HG02759 (cell line): ENCODE data around the gene OR2T2.
A peak's percentile ranks its signal among the peaks of the same experiment; 100 is the strongest.
"Not testable (repeated sequence)": the region's sequence is repeated elsewhere in the genome, so short reads cannot be mapped to it uniquely, and the experiment has no call there.

Experiments
- ATAC-seq: cut with Tn5 transposase; IDR thresholded peaks from one replicate; pipeline ENCODE4 v1.9.1; 2021; ENCODE audit warnings: mild to moderate bottlenecking, moderate library complexity; ENCODE audit not compliant: unreplicated experiment

Gene OR2T2, protein sequence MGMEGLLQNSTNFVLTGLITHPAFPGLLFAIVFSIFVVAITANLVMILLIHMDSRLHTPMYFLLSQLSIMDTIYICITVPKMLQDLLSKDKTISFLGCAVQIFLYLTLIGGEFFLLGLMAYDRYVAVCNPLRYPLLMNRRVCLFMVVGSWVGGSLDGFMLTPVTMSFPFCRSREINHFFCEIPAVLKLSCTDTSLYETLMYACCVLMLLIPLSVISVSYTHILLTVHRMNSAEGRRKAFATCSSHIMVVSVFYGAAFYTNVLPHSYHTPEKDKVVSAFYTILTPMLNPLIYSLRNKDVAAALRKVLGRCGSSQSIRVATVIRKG

GRCh38 chr1:248445399-248445798 is at the start of gene OR2T2:
Gene OR2T2 (plus strand): TSS chr1:248445637. CDS start chr1:248452798, 7,161 bp downstream.
- ATAC-seq, result not testable (repeated sequence)

GRCh38 chr1:248402748-248403147 is 42.7 kb upstream of the OR2T2 start, which contains the start of gene OR2T1:
Gene OR2T1 (plus strand): TSS chr1:248403048. CDS start chr1:248406148, 3,100 bp downstream.
- no peak for ATAC-seq

- ATAC-seq, result no peak
These were observed 41.4 kb upstream of the OR2T2 start for GRCh38 chr1:248404024-248404423.

DNA sequence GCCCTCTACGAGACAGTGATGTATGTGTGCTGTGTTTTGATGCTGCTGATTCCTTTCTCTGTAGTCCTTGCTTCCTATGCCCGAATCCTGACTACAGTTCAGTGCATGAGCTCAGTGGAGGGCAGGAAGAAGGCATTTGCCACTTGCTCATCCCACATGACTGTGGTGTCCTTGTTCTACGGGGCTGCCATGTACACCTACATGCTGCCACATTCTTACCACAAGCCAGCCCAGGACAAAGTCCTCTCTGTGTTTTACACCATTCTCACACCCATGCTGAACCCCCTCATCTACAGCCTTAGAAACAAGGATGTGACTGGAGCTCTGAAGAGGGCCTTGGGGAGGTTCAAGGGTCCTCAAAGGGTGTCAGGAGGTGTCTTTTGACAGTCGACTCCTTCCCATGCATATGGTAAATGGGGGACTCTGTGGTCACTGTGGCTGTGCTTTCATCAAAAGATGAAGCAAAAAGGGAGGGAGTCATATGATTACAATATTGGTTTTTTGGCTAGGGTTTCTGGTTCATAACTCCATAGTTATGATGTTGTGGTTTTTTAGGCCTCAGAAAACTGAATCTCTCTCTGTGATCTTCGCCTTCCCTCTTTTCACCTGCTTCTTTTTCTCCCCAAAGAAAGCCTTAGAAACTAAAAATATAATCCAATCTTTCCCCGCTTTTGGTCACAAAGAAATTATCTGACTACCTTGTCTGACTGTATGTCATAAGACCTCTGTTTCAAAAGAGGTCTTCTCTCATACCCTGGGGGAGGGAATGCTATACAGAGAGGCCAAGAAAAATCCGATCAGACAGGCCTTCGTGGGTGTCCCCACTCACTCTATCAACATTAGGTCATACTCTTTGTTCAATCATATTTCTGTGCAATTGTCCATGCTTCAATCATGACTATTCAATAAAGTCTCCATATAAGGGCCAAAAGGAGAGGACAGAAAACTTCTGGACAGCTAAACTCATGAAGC is 38.4 kb upstream of the OR2T2 start:
- ATAC-seq, result no peak

GRCh38 chr1:248416226-248416625 is 29.2 kb upstream of the OR2T2 start:
- no peak for ATAC-seq

- no peak for ATAC-seq
These were observed 27.6 kb upstream of the OR2T2 start for GRCh38 chr1:248417854-248418253.

DNA sequence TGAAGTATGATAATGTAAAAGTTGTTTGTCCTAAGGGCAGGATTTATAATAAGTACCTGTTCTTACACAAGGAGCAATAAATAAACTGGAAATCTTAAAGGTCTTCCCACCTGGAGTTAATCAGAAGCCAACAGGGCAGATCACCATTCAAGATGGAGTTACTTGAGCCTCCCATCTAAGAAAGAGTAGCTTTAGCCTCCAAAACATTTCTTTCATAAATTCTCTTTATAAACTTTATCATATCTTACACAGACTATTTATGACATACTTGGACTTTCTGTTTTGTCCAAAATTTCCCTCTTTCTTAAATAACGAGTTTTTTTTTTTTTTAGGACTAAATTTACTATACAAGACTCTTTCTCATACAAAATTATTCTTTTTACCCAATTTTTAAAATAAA is 24.1 kb upstream of the OR2T2 start:
- ATAC-seq, result no peak

DNA sequence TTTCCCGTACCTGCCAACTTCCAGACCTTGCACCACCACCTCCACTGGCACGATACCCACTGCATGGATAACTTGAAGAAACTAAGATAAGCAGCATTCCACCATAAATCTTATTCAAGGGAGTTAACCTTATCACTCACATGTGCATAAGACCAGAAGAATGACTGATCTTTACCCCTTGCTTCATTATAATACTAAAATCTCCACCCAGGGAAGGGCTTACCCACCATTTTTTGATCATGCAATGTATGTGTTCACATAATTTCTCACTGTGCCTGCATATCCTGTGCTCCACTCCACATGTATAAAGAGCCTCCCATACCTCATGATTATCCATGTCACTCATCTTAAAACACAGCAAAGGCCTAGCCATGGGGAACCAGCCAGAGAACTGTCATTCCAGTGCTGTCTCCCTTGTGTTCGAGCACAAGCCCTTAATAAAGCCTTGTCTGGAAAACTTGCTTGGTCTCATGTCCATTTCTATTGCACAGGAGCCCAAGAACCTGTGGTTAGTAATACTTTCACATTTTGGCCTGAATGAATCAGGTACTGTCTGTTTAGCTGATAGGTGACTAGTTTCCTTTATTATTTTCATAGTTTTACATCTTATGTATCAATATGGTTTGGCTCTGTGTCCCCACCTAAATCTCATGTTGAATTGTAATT is 17.8 kb upstream of the OR2T2 start:
- ATAC-seq, result peak; percentile 65

DNA sequence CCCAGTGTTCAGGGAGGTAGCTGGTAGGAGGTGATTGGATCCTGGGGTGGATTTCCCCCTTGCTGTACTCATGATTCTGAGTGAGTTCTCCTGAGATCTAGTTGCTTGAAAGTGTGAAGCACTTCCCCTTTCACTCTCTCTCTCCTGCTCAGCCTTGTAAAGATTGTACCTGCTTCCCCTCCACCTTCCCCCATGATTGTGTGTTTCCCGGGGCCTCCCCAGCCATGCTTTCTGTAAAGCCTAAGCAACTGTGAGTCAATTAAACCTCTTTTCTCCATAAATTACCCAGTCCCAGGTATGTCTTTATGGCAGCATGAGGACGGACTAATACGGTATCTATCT is 17.3 kb upstream of the OR2T2 start:
- ATAC-seq, result peak; percentile 93

DNA sequence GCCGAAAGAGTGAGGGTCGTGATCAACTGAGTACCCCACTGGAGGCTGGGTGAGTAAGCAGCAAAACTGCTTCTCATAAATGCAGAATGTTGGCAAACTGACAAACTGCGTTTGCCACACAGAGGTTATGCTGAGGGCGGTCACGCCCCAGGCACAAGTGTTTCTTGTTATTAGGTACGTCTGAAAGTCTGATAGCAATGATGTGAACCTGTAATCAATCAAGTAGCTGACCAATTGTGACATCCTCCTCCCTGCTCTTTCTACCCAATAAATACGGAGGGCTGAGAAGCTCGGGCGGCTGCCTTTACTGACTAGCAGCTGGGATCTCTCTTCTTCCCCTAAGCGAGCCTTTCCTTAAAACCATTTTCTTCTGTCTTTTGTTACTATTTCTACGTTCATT is 13.8 kb upstream of the OR2T2 start:
- ATAC-seq, result not testable (repeated sequence)

DNA sequence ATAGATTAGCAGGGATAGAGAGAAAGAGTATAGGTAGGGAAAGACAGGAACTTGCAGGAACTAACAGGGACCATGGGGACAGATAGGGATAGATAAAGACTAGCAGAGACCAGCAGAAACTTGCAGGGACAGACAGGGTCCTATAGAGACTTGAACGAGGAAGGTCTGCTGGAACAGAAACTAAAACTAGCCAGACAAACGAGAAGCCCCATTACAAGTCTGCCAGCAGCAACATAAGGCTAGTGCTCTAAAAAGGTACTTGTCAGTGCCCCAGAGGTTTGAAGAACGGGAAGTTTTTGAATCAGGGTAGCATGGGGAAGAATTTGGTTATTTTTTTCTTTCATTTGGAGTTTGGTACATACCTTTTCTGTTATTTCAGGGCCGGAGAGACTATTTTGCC is 13.2 kb upstream of the OR2T2 start:
- peak; percentile 44 for ATAC-seq

DNA sequence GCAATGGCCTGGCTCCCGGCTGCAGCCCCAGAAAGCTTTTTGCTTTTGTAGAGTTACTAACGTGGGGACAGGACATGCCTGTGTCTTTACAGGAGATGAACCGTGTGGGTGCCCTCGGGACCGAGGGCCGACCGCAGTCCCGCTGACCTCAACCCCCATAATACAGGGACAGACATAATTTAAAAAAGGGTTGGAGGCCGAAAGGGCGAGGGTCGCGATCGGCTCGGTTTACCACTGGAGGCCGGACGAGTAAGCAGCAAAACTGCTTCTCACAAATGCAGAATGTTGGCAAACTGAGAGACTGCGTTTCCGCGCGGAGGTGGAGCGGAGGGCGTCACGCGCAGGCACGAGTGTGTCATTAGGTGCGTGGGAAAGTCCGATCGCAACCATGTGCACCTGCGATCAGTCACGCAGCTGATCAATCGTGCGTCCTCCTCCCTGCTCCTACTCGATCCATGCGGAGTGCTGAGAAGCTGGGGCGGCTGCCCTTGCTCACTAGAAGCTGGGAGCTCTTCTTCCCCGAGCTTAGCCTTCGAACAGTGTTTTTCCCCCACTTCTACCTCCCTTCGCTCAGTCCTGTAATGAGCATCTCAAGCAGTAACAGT is 11.5 kb upstream of the OR2T2 start:
- ATAC-seq, result not testable (repeated sequence)

GRCh38 chr1:248434913-248435312 is 10.5 kb upstream of the OR2T2 start:
- peak; percentile 49 for ATAC-seq

GRCh38 chr1:248436303-248436702 is 9.1 kb upstream of the OR2T2 start:
- not testable (repeated sequence) for ATAC-seq

DNA sequence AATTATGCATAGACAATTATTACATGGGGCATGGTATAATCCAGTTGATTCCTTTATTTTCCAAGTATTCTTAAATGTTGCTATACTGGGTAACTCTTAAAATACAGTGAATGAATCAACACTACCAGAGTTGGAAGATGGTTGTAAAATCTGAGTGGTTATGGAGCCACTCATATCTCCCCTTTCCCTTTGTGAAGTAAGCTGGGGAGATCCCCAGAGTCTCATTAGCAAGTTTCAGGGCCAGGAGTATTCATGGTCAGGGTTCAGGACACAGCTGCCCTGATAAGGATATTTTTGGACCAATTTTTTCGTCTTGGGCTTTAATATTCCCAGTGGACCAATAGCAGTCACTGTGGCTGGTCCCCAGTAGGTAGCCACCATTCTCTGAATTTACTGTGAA is 6.8 kb upstream of the OR2T2 start:
- not testable (repeated sequence) for ATAC-seq

GRCh38 chr1:248439283-248439682 is 6.2 kb upstream of the OR2T2 start:
- ATAC-seq, result not testable (repeated sequence)

DNA sequence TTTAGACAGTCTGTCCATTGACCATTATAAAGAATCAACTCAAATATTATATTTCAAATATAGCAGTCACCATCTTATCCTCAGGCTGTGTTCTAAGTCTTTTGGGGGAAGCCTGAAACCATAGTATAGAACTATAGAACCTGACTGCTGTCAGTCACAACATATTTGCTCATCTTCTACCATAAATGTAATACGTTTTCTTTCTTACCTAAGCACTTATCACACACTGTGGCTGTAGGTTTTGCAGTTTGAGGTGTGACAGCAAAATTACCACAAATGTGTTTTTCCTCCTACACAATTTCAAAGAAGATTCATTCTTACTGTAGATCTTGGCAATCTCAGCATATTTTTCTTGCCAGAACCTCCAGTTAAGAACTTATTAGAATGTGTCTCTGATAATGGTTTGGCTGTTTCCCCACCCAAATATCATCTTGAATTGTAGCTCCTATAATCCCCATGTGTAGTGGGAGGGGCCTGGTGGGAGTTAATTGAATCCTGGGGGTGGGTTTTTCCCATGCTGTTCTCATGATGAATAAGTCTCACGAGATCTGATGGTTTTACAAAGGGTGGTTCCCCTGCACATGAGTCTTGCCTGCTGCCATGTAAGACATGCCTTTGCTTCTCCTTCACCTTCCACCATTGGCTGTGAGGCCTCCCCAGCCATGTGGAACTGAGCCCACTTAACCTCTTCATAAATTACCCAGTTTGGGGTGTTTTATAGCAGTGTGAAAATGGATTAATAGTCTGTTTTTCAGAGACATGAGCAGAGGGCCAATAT is 2.7 kb upstream of the OR2T2 start:
- ATAC-seq, result not testable (repeated sequence)

DNA sequence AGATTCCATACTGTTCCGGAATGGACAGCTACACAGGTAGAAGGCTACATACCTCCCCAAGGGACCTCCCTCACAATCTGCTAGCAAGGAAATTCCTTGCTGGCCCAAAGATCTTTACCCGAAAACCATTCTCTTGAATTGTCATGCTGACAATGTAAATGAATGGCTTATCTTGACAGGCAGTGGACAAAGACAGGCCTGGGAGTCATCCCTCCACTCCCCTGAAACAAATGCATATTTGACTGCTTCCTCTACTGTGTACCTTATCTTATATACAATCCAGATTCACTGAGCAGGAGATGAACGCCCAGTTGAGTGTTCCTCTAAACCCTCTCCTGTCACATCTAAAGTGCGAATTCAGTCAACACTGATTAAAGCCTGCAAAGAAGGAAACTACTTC is 834 bp upstream of the OR2T2 start:
- not testable (repeated sequence) for ATAC-seq

GRCh38 chr1:248448409-248449074 is 3.1 kb downstream of the OR2T2 start:
- peak; percentile 69 for ATAC-seq
